SJSA1 (cell line): Measurements from ENCODE around the gene DOC2B. TPM values are rescaled to one million over a fixed set of nuclear protein-coding genes. Genes with fewer than 3 reads are reported as not detected.

Source experiments
- DNase-seq, 2 experiments: peaks; one replicate each; pipeline ENCODE4 v3.0.0-alpha.2; 2015 to 2020; ENCODE audit warnings: low spot score in 2 of 2, low read depth in 1 of 2
- H3K27ac ChIP-seq: fragments of 250-450 bp; sonication (Bioruptor Pico); 2 replicates; pipeline ENCODE4 v1.5.1; 2020; ENCODE audit warnings: mild to moderate bottlenecking, moderate library complexity
- H3K27me3 ChIP-seq: fragments of 250-450 bp; sonication (Bioruptor Pico); replicated peaks from 2 replicates; pipeline ENCODE4 v1.5.1; 2020; ENCODE audit warnings: mild to moderate bottlenecking, moderate library complexity
- H3K36me3 ChIP-seq: fragments of 250-450 bp; sonication (Bioruptor Pico); 2 replicates; pipeline ENCODE4 v1.5.1; 2020; ENCODE audit warnings: mild to moderate bottlenecking
- H3K4me1 ChIP-seq: fragments of 250-450 bp; sonication (Bioruptor Pico); replicated peaks from 2 replicates; pipeline ENCODE4 v1.6.1; 2021; ENCODE audit warnings: mild to moderate bottlenecking
- H3K4me3 ChIP-seq: fragments of 250-450 bp; sonication (Bioruptor Pico); 2 replicates; pipeline ENCODE4 v1.5.1; 2020; ENCODE audit warnings: mild to moderate bottlenecking
- H3K9me3 ChIP-seq: fragments of 250-450 bp; sonication (Bioruptor Pico); replicated peaks from 2 replicates; pipeline ENCODE4 v1.5.1; 2020; ENCODE audit warnings: mild to moderate bottlenecking
- total RNA-seq: library from RNA; depleted of rRNA; stranded (reverse); fragments of >200 nt; shearing (Covaris generic); gene quantifications from 2 replicates; pipeline ENCODE4 v1.2.3, GENCODE V29; 2014

Gene DOC2B
- total RNA-seq, 1 experiment from 2014 or later = not detected

- DNase-seq = no peak
- no peaks in the 10 kb centered on the region for H3K36me3 ChIP-seq
- H3K4me3 ChIP-seq = no peak overlapping the region
- H3K27ac ChIP-seq = no peak overlapping the region
- no peaks in the 10 kb centered on the region; the same call in 1 of the 2 replicates for H3K9me3 ChIP-seq
- H3K4me1 ChIP-seq = no peaks in the 10 kb centered on the region
- no peaks in the 10 kb centered on the region; the same call in 1 of the 2 replicates for H3K27me3 ChIP-seq
These were observed 11.4 kb upstream of the DOC2B start for GRCh38 chr17:192666-193425.

GRCh38 chr17:189444-189843 lies 8.0 kb upstream of the DOC2B start:
- Histone ChIP-seq H3K4me3 (no peak overlapping the region), H3K27ac (no peak overlapping the region), H3K36me3 (no peaks in the 10 kb centered on the region), H3K27me3 (peaks cover 3% of the 10 kb centered on the region), H3K9me3 (no peaks in the 10 kb centered on the region; the same call in 1 of the 2 replicates), H3K4me1 (no peaks in the 10 kb centered on the region)
- DNase-seq = no peak

- H3K9me3 ChIP-seq = no peaks in the 10 kb centered on the region
- no peak overlapping the region for H3K4me3 ChIP-seq
- H3K27me3 ChIP-seq = peaks cover 16% of the 10 kb centered on the region
- H3K27ac ChIP-seq = no peak overlapping the region
- DNase-seq = no peak
- no peaks in the 10 kb centered on the region for H3K36me3 ChIP-seq
- H3K4me1 ChIP-seq = no peaks in the 10 kb centered on the region
These were observed 5.7 kb upstream of the DOC2B start for GRCh38 chr17:187130-187529.

- Histone ChIP-seq H3K27ac (no peak overlapping the region), H3K4me3 (no peak overlapping the region), H3K4me1 (no peaks in the 10 kb centered on the region), H3K9me3 (no peaks in the 10 kb centered on the region), H3K36me3 (no peaks in the 10 kb centered on the region), H3K27me3 (peaks cover 28% of the 10 kb centered on the region)
- no peak for DNase-seq
These were observed 4.1 kb upstream of the DOC2B start for GRCh38 chr17:185445-186138.

- Histone ChIP-seq H3K4me3 (no peak overlapping the region), H3K9me3 (no peaks in the 10 kb centered on the region), H3K27me3 (peaks cover 51% of the 10 kb centered on the region), H3K27ac (no peak overlapping the region), H3K36me3 (no peaks in the 10 kb centered on the region), H3K4me1 (no peaks in the 10 kb centered on the region)
- no peak for DNase-seq
These were observed 1.6 kb upstream of the DOC2B start for GRCh38 chr17:183021-183420.

GRCh38 chr17:182050-182751 lies 751 bp upstream of the DOC2B start:
- Histone ChIP-seq H3K27me3 (peaks cover 53% of the 10 kb centered on the region), H3K9me3 (no peaks in the 10 kb centered on the region), H3K4me3 (no peak overlapping the region), H3K4me1 (no peaks in the 10 kb centered on the region), H3K27ac (no peak overlapping the region), H3K36me3 (no peaks in the 10 kb centered on the region)
- DNase-seq = no peak

GRCh38 chr17:180381-181244 lies 837 bp downstream of the DOC2B start:
- Histone ChIP-seq H3K4me3 (no peak overlapping the region), H3K36me3 (no peaks in the 10 kb centered on the region), H3K27ac (no peak overlapping the region), H3K9me3 (no peaks in the 10 kb centered on the region), H3K27me3 (peaks cover 50% of the 10 kb centered on the region), H3K4me1 (no peaks in the 10 kb centered on the region)
- DNase-seq = no peak

GRCh38 chr17:179781-180380 lies 1.6 kb downstream of the DOC2B start:
- no peak overlapping the region for H3K4me3 ChIP-seq
- H3K36me3 ChIP-seq = no peaks in the 10 kb centered on the region
- H3K4me1 ChIP-seq = no peaks in the 10 kb centered on the region
- DNase-seq = no peak
- no peak overlapping the region for H3K27ac ChIP-seq
- H3K9me3 ChIP-seq = no peaks in the 10 kb centered on the region
- H3K27me3 ChIP-seq = peaks cover 50% of the 10 kb centered on the region

- Histone ChIP-seq H3K4me3 (no peak overlapping the region), H3K27ac (no peak overlapping the region), H3K36me3 (no peaks in the 10 kb centered on the region), H3K27me3 (peaks cover 50% of the 10 kb centered on the region), H3K4me1 (no peaks in the 10 kb centered on the region), H3K9me3 (no peaks in the 10 kb centered on the region)
- no peak for DNase-seq
These were observed 2.4 kb downstream of the DOC2B start for GRCh38 chr17:179066-179432.

- H3K36me3 ChIP-seq = no peaks in the 10 kb centered on the region
- no peak overlapping the region for H3K27ac ChIP-seq
- no peaks in the 10 kb centered on the region for H3K4me1 ChIP-seq
- no peak for DNase-seq
- H3K4me3 ChIP-seq = no peak overlapping the region
- no peaks in the 10 kb centered on the region for H3K9me3 ChIP-seq
- H3K27me3 ChIP-seq = peaks cover 50% of the 10 kb centered on the region
These were observed 3.0 kb downstream of the DOC2B start for GRCh38 chr17:178292-179065.

GRCh38 chr17:177762-178161 lies 3.7 kb downstream of the DOC2B start:
- Histone ChIP-seq H3K36me3 (no peaks in the 10 kb centered on the region), H3K27ac (no peak overlapping the region), H3K9me3 (no peaks in the 10 kb centered on the region), H3K4me1 (no peaks in the 10 kb centered on the region), H3K4me3 (no peak overlapping the region), H3K27me3 (peaks cover 44% of the 10 kb centered on the region)
- no peak for DNase-seq

GRCh38 chr17:177155-177554 lies 4.3 kb downstream of the DOC2B start:
- Histone ChIP-seq H3K27ac (no peak overlapping the region), H3K27me3 (peaks cover 38% of the 10 kb centered on the region), H3K9me3 (no peaks in the 10 kb centered on the region), H3K4me1 (no peaks in the 10 kb centered on the region), H3K36me3 (no peaks in the 10 kb centered on the region), H3K4me3 (no peak overlapping the region)
- DNase-seq = no peak
